EL (cell line): ENCODE data around the gene SLC35A2.

Experiments
- DNase-seq: peaks from one replicate; pipeline ENCODE4 v3.0.0-alpha.2; 2016

Gene SLC35A2

GRCh38 chrX:48927123-48927522, 15.7 kb upstream of the SLC35A2 start:
- no peak for DNase-seq

GRCh38 chrX:48924270-48924669, 12.8 kb upstream of the SLC35A2 start:
- no peak for DNase-seq

GRCh38 chrX:48923771-48924170, 12.3 kb upstream of the SLC35A2 start:
- no peak for DNase-seq

- no peak for DNase-seq
Measured at GRCh38 chrX:48920718-48921104, 9.3 kb upstream of the SLC35A2 start.

- no peak for DNase-seq
Measured at GRCh38 chrX:48919947-48920717, 8.7 kb upstream of the SLC35A2 start.

- DNase-seq = no peak
Measured at GRCh38 chrX:48919360-48919841, 8.0 kb upstream of the SLC35A2 start.

- peak; percentile 88 for DNase-seq
Measured at GRCh38 chrX:48918643-48919340, 7.3 kb upstream of the SLC35A2 start, which contains the start of gene PIM2. TSS of gene PIM2 (minus strand) at chrX:48919024. CDS start at chrX:48918834, 190 bp downstream.

GRCh38 chrX:48918301-48918642, 6.8 kb upstream of the SLC35A2 start:
- no peak for DNase-seq

GRCh38 chrX:48917139-48918001, 5.9 kb upstream of the SLC35A2 start:
- DNase-seq = peak; percentile 86

GRCh38 chrX:48914593-48915493, 3.4 kb upstream of the SLC35A2 start:
- no peak for DNase-seq

GRCh38 chrX:48913605-48914366, 2.3 kb upstream of the SLC35A2 start:
- no peak for DNase-seq

GRCh38 chrX:48910926-48911411, 477 bp downstream of the SLC35A2 start:
- no peak for DNase-seq

- DNase-seq = no peak
Measured at GRCh38 chrX:48909703-48910294, 1.6 kb downstream of the SLC35A2 start.

GRCh38 chrX:48908600-48908999, 2.8 kb downstream of the SLC35A2 start:
- DNase-seq = no peak

GRCh38 chrX:48905090-48905790, 6.2 kb downstream of the SLC35A2 start:
- no peak for DNase-seq

- DNase-seq = no peak
Measured at GRCh38 chrX:48904626-48905025, 6.8 kb downstream of the SLC35A2 start.

- DNase-seq = no peak
Measured at GRCh38 chrX:48904180-48904579, 7.3 kb downstream of the SLC35A2 start.

- DNase-seq = no peak
Measured at GRCh38 chrX:48903290-48903689, 8.2 kb downstream of the SLC35A2 start.

- DNase-seq = no peak
Measured at GRCh38 chrX:48902776-48903175, 8.7 kb downstream of the SLC35A2 start.

GRCh38 chrX:48902135-48902534, 9.3 kb downstream of the SLC35A2 start:
- no peak for DNase-seq
